Muscle layer of duodenum (tissue), 2 donors: ENCODE results near the gene CCZ1B.
"Not testable (repeated sequence)": the region's sequence is repeated elsewhere in the genome, so short reads cannot be mapped to it uniquely, and the experiment has no call there.

Experiments
- H3K27ac ChIP-seq: one replicate; pipeline ENCODE4 v1.7.0; 2013; ENCODE audit warnings: mild to moderate bottlenecking, low read length
- H3K27me3 ChIP-seq: one replicate; pipeline ENCODE4 v1.7.0; 2013; ENCODE audit warnings: low read depth, mild to moderate bottlenecking, control low read depth, low read length
- H3K36me3 ChIP-seq, 2 donors: one replicate each; pipeline ENCODE4 v1.7.0; 2013; ENCODE audit warnings: low read length in 2 of 2, control low read depth in 1 of 2, mild to moderate bottlenecking in 1 of 2; ENCODE audit not compliant: insufficient read depth in 2 of 2, control insufficient read depth in 1 of 2
- H3K4me1 ChIP-seq, 2 donors: one replicate each; pipeline ENCODE4 v1.7.0; 2013; ENCODE audit warnings: low read length in 2 of 2, mild to moderate bottlenecking in 2 of 2, control low read depth in 1 of 2, moderate library complexity in 1 of 2; ENCODE audit not compliant: insufficient read depth in 2 of 2, control insufficient read depth in 1 of 2
- H3K4me3 ChIP-seq, 2 donors: one replicate each; pipeline ENCODE4 v1.7.0; 2013; ENCODE audit warnings: low read length in 2 of 2, low read depth in 1 of 2, mild to moderate bottlenecking in 1 of 2
- H3K9me3 ChIP-seq, 2 donors: one replicate each; pipeline ENCODE4 v1.7.0; 2013; ENCODE audit warnings: low read length in 2 of 2, control low read depth in 1 of 2, mild to moderate bottlenecking in 1 of 2; ENCODE audit not compliant: control insufficient read depth in 1 of 2
- donor health status: healthy.

CCZ1B gene

DNA sequence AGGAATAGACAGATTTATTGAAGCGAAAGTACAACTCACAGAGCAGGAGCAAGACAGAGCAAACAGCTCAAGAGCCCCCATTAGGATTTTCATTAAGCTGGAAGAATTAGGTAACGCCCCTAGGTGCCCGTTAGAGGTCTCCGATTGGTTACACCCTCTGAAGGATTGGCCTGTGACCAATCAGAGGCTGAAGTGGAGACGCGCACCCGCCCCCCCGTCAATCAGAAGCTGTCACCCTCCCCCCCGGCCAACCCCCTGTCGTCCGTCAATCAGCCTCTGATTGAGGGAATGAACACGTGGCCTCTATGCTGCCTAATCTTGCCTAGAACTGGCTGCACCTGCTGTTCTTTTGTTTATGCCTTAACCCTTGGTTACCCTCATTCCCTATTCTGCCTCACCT, 1.1 kb upstream of the CCZ1B start:
- H3K4me3 ChIP-seq, H3K27me3 ChIP-seq, H3K27ac ChIP-seq, H3K9me3 ChIP-seq, H3K36me3 ChIP-seq, H3K4me1 ChIP-seq: not testable (repeated sequence)

DNA sequence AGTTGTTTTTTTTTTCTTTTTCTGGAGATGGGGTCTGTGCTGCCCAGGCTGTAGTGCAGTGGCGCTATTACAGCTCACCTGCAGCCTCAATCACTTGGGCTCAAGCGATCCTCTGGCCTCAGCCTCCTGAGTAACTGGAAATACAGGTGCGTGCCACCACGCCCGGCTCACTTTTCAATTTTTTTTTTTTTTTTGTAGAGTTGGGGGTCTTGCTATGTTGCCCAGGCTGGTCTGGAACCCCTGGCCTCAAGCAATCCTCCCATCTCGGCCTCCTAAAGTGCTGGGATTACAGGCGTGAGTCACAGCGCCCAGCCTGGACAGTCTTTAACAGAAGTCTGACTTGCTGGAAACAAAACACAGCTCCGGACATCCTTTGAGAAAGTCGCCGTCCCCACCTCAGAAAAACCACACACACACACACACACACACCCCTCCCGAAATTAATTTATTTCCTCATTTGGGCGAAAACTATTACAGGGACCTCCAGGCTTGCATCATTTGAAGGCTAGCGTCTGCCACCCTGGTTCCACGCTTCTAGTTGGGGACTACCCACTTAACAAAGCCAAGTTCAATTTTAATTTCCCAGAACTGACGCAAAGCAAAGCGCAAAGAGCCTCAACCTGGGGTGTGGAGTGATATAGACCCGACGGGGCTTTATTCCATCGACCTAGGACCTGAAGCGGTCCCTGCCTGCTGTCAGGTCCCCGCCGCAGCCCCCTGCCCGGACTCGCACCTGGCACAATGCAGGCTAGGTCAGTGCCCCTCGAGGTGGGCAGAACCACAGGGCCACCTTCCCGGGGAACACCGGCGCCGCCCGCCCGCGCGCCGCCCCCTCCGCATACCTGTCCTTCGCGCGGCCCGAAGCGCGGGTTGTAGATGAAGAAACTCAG, 594 bp downstream of the CCZ1B start:
- H3K4me3 ChIP-seq = peak overlapping the region in 1 of 2 donors; percentile 54
- H3K27me3 ChIP-seq, H3K9me3 ChIP-seq, H3K27ac ChIP-seq, H3K4me1 ChIP-seq, H3K36me3 ChIP-seq: not testable (repeated sequence)

DNA sequence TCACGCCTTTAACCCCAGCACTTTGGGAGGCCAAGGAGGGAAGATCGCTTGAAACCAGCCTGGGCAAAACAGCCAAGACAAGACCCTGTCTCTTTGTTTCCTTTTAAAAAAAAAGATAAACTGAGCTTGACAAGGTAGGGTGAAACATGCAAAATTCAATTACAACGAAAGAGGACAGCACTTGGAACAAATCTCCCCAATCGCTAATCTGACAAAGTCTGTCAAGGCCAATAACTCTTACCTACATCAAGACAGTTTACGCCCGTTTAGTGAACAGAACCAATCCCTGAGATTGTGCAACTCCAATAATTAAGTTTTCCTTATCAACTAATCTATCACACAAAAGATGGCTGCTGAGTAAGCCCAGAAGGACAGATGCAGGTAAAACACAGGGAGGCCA, 4.5 kb downstream of the CCZ1B start:
- not testable (repeated sequence) for H3K36me3 ChIP-seq, H3K9me3 ChIP-seq, H3K4me3 ChIP-seq, H3K4me1 ChIP-seq, H3K27ac ChIP-seq, H3K27me3 ChIP-seq

DNA sequence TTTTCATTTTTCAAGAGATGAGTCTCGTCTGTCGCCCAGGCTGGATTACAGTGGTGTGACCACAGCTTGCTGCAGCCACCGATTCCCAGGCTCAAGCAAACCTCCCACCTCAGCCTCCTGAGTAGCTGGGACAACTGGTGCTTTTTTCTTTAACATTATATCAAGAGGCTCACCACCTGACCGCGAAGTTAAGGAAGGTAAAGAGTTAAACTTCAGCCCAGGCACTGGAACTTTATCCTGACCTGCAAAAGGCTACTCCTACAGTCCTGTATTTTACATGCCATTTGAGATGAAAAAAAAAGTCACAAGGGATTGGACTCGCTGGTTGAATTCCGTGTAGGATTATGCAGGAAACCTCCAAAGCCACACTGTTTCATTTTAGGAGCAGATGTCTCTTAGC, 10.6 kb downstream of the CCZ1B start:
- H3K4me1 ChIP-seq, H3K4me3 ChIP-seq, H3K27ac ChIP-seq, H3K9me3 ChIP-seq, H3K27me3 ChIP-seq, H3K36me3 ChIP-seq: not testable (repeated sequence)

DNA sequence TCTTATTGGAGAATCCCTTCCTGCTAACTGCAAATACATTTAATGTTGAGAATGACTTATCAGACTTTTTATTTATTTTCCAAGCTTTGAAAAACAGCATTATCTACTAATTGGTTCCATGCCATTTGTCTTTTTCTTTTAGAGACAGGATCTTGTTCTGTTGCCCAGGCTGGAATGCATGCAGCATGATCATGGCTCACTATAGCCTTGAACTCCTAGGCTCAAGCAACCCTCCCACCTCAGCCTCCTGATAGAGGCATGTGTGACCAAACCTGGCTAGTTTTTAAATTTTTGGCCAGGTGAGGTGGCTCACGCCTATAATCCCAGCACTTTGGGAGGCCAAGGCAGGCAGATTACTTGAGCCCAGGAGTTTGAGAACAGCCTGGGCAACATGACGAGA, 13.1 kb downstream of the CCZ1B start:
- H3K27ac ChIP-seq, H3K4me3 ChIP-seq, H3K27me3 ChIP-seq, H3K36me3 ChIP-seq, H3K9me3 ChIP-seq, H3K4me1 ChIP-seq: not testable (repeated sequence)

DNA sequence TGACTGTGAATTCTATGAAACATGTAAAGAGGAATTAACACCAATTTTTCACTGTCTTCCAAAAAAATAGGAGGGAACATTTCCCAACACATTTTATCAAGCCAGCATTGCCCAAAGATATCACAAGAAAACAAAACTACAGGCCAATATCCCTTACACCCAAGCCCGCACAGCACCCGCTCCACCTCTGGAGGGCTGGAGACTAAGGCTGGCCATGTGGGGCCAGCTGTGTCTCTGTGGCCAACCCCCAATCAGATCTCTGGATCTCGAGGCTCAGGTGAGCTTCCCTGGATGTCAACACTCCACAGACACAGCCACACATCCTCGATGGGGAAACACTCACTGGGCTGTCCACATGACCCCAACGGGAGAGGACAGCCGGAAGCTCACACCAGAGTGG, 18.1 kb downstream of the CCZ1B start:
- H3K4me1 ChIP-seq, H3K27ac ChIP-seq, H3K4me3 ChIP-seq, H3K27me3 ChIP-seq, H3K36me3 ChIP-seq, H3K9me3 ChIP-seq: not testable (repeated sequence)

DNA sequence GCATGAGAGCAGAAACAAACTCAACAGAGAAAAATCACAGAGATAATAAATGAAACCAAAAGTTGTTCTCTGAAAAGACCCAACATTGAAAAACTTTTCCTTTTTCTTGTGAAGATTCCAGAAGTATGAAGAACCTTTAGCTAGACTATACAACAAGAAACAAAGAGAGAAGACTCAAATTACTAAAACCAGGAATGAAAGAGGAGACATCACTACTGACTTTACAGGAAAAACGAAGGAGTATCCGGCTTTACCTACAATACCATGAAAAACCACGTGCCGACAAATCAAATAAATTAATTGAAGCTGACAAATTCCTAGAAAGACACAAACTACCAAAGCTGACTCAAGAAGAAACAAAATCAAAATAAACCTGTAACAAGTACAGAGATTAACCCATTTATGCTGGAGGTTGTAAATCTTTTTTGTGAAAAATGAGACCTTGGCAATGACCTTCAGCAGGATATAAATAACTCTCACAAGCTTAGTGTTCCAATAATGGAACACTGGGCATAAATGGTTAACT, 18.6 kb downstream of the CCZ1B start:
- H3K27ac ChIP-seq, H3K4me3 ChIP-seq, H3K4me1 ChIP-seq, H3K27me3 ChIP-seq, H3K36me3 ChIP-seq, H3K9me3 ChIP-seq: not testable (repeated sequence)

DNA sequence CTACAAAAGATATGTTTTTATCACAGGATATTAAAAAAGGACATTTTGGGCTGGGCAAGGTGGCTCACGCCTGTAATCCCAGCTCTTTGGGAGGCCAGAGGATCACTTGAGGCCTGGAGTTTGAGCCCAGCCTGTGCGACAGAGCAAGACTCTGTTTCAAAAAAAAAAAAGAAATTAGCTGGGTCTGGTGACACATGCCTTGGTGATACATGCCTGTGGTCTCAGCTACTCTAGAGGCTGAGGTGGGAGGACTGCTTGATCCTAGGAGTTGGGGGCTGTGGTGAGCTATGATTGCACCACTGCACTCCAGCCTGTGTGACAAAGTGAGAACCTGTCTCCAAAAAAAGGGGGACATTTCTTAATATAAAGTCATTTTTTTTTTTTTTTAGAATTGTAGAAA, 25.7 kb downstream of the CCZ1B start:
- not testable (repeated sequence) for H3K9me3 ChIP-seq, H3K36me3 ChIP-seq, H3K27me3 ChIP-seq, H3K4me3 ChIP-seq, H3K27ac ChIP-seq, H3K4me1 ChIP-seq

DNA sequence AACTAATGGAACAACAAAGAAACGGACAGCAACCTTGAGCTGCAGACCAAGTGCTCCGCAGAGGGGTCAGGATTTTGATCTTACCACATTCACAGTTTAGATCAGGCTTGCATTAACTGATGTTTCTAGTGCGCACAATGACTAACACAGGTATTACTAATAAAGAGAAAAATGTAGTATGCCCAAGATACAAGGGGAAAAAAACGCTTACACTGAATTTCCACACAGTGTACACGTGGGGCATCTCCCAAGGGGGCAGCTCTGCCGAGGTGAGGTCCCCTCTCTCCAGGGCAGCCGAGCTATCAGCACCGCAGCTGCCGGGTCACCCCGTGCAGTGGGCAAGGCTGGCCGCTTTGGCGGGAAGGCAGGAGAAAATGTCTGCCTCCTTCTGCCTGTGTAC, 26.2 kb downstream of the CCZ1B start:
- H3K27ac ChIP-seq, H3K36me3 ChIP-seq, H3K4me1 ChIP-seq, H3K27me3 ChIP-seq, H3K4me3 ChIP-seq, H3K9me3 ChIP-seq: not testable (repeated sequence)

DNA sequence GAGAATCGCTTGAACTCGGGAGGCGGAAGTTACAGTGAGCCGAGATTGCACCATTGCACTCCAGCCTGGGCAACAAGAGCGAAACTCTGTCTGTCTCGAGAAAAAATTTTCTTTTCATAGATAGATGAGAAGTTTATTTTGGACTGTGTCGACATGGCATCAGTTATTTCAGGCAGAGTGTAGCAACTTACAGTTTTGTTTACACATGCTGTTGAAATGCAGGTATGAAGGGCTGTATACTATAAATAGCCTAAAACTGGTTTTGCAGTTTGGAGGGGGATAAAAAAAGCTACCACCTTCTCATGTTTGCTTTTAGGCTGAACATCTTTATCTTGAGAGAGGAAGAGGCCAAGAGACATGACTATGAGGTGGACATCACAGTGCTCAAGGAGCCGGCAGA, 28.0 kb downstream of the CCZ1B start:
- not testable (repeated sequence) for H3K4me1 ChIP-seq, H3K27ac ChIP-seq, H3K4me3 ChIP-seq, H3K9me3 ChIP-seq, H3K36me3 ChIP-seq, H3K27me3 ChIP-seq

DNA sequence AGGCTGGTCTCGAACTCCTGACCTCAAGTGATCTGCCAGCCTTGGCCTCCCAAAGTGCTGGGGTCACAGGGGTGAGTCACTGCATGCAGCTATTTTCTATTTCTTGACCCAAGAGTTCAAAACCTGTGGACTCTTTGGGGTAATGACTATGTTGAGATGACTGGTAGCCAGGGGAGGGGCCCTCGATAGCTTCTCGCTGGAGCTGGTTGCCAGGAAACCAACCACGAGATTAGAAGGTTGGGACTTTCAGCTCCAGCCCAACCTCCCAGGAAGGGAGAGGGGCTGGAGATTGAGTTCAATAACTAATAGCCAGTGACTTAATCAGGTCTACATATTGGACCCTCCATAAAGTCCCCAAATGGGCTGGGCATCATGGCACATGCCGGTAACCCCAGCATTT, 28.9 kb downstream of the CCZ1B start:
- H3K4me3 ChIP-seq, H3K4me1 ChIP-seq, H3K27me3 ChIP-seq, H3K9me3 ChIP-seq, H3K27ac ChIP-seq, H3K36me3 ChIP-seq: not testable (repeated sequence)

DNA sequence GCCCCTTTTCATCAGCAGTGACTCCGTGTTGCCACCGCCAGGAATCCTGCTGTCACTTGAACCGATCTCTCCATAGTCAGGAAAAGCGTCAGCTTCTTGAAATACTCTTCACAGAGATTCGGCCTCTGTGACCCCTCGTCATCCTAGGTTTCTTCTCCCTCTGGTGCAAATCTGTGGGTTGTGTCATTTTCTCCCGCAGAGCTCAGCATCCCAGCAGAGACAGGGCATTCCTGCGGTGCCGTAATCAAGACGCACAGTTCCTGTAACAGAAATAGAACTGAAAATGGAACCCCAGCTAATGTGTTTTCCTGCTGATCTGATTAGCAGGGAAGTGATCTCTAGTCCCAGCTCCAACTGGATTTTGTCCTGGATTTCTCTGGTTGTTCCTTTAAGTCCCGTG, 31.8 kb downstream of the CCZ1B start:
- not testable (repeated sequence) for H3K36me3 ChIP-seq, H3K27ac ChIP-seq, H3K9me3 ChIP-seq, H3K4me1 ChIP-seq, H3K4me3 ChIP-seq, H3K27me3 ChIP-seq
